ENCODE data around the gene MARS1.
"Not testable (repeated sequence)": the region's sequence is repeated elsewhere in the genome, so short reads cannot be mapped to it uniquely, and the experiment has no call there.

The MARS1 gene

DNA sequence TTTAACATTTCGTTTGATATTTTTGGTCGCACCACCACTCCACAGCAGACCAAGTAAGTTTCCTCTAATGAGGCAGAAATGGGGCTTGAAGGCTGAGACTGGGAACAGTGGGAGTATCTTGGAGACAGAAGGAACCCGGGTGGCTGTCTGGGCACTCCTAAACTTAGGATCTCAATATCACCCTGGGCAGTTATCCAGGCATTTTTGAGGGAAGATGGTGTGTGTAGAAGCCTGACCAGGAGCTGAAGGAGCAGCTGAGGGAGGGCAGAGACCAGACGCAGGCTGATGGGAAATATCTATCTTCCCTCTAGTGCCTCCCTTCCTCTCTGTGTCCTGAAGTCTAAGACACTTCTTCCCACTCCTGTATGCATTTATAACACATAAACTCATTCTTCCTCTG lies 10.7 kb downstream of the MARS1 start:
- H4K20me1 ChIP-seq, result peaks cover 23% of the 10 kb centered on the region; the same call in 1 of the 2 replicates

DNA sequence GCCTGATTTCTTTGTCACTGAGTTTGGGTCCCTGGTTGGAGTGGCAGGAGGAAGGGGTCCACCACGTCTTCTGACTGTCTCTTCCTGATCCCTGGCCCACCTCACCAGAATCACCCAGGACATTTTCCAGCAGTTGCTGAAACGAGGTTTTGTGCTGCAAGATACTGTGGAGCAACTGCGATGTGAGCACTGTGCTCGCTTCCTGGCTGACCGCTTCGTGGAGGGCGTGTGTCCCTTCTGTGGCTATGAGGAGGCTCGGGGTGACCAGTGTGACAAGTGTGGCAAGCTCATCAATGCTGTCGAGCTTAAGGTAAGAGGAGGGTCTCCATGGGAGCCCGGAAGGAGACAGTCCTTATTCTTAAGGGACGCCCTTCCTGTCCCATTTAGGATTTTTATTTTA lies 12.3 kb downstream of the MARS1 start:
- H3K36me3 ChIP-seq, result peaks cover 99% of the 10 kb centered on the region
- peaks cover 31% of the 10 kb centered on the region; the same call in 1 of the 2 replicates for H4K20me1 ChIP-seq
- no peak overlapping the region for H3K9ac ChIP-seq
- H3K27ac ChIP-seq, result no peak overlapping the region
- H3K9me3 ChIP-seq, result no peaks in the 10 kb centered on the region
- no peaks in the 10 kb centered on the region for H3K27me3 ChIP-seq
- no peaks in the 10 kb centered on the region for H3K4me1 ChIP-seq
- TF ChIP-seq Cebpa-rat (IDR thresholded peaks at IDR 0.05), result no peak
- no peak overlapping the region for H3K4me2 ChIP-seq
- H3K4me3 ChIP-seq, result no peak overlapping the region

More for the DNA sequence above, 10.7 kb downstream of the MARS1 start:
- peaks cover 92% of the 10 kb centered on the region for H3K36me3 ChIP-seq
- H3K4me3 ChIP-seq, result no peak overlapping the region
- H3K4me1 ChIP-seq, result no peaks in the 10 kb centered on the region
- H3K9ac ChIP-seq, result no peak overlapping the region
- TF ChIP-seq Cebpa-rat (IDR thresholded peaks at IDR 0.05), result no peak
- H3K4me2 ChIP-seq, result no peak overlapping the region
- no peak overlapping the region for H3K27ac ChIP-seq
- no peaks in the 10 kb centered on the region for H3K27me3 ChIP-seq
- no peaks in the 10 kb centered on the region for H3K9me3 ChIP-seq

DNA sequence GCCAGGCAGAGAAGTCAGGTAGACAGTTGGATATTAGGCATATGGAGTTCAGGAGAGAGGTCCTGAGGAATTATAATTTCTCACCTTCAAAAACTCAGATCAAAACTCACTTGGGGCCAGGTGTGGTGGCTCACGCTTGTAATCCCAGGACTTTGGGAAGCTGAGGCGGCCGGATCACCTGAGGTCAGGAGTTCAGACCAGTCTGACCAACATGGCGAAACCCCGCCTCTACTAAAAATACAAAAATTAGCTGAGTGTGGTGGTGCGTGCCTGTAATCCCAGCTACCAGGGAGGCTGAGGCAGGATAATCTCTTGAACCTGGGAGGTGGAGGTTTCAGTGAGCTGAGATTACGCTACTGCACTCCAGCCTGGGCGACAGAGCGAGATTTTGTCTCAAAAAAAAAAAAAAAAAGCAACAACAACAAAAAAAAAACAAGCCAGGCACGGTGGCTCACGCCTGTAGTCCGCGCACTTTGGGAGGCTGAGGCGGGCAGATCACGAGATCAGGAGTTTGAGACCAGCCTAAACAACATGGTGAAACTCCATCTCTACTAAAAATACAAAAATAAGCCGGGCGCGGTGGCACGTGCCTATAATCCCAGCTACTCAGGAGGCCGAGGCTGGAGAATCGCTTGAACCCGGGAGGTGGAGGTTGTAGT lies 14.6 kb downstream of the MARS1 start:
- not testable (repeated sequence) for H3K9me3 ChIP-seq, H3K4me1 ChIP-seq, H3K4me3 ChIP-seq, H3K27me3 ChIP-seq, H3K4me2 ChIP-seq, H3K27ac ChIP-seq, H3K9ac ChIP-seq
- Histone ChIP-seq H3K36me3 (peaks cover 91% of the 10 kb centered on the region), H4K20me1 (peaks cover 37% of the 10 kb centered on the region; the same call in 1 of the 2 replicates)

DNA sequence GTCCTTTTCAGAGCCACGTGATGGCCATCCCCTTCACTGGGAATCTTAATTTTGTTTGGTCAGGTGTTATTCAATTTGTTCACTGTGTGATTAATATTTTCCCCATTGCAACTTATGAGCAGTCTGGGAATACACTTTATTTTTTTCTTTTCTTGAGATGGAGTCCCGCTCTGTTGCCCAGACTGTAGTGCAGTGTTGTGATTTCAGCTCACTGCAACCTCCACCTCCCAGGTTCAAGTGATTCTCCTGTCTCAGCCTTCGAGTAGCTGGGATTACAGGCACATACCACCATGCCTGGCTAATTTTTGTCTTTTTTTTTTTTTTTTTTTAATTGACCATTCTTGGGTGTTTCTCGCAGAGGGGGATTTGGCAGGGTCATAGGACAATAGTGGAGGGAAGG lies 18.7 kb downstream of the MARS1 start:
- not testable (repeated sequence) for H3K27me3 ChIP-seq, H3K9ac ChIP-seq, H3K27ac ChIP-seq, H3K4me3 ChIP-seq, H3K4me2 ChIP-seq, H3K9me3 ChIP-seq, H3K4me1 ChIP-seq
- Histone ChIP-seq H3K36me3 (peaks cover 91% of the 10 kb centered on the region), H4K20me1 (peaks cover 42% of the 10 kb centered on the region; the same call in 1 of the 2 replicates)

DNA sequence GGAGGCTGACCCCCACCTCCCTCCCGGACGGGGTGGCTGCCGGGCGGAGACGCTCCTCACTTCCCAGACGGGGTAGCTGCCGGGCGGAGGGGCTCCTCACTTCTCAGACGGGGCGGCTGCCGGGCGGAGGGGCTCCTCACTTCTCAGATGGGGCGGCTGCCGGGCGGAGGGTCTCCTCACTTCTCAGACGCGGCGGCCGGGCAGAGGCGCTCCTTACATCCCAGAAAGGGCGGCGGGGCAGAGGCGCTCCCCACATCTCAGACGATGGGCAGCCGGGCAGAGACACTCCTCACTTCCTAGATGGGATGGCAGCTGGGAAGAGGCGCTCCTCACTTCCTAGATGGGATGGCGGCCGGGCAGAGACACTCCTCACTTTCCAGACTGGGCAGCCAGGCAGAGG lies 19.9 kb downstream of the MARS1 start:
- H3K4me1 ChIP-seq, H3K27me3 ChIP-seq, H3K9ac ChIP-seq, H3K27ac ChIP-seq, H3K9me3 ChIP-seq, H3K4me3 ChIP-seq, H3K4me2 ChIP-seq: not testable (repeated sequence)
- Histone ChIP-seq H4K20me1 (peaks cover 53% of the 10 kb centered on the region; the same call in 1 of the 2 replicates), H3K36me3 (peaks cover 91% of the 10 kb centered on the region)

DNA sequence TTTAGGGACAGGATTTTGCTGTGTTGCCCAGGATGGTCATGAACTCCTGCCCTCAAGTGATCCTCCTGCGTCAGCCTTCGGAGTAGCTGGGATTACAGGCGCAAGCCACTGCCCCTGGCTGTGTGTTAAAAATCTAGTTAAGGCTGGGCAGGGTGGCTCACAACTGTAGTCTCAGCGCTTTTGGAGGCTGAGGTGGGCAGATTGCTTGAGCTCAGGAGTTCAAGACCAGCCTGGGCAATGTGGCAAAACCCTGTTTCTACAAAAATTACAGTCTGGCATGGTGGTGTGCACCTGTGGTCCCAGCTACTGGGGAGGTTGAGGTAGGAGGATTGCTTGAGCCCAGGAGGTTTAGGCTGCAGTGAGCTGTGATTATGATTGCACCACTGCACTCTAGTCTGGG lies 23.3 kb downstream of the MARS1 start:
- H3K36me3 ChIP-seq, result peaks cover 91% of the 10 kb centered on the region

DNA sequence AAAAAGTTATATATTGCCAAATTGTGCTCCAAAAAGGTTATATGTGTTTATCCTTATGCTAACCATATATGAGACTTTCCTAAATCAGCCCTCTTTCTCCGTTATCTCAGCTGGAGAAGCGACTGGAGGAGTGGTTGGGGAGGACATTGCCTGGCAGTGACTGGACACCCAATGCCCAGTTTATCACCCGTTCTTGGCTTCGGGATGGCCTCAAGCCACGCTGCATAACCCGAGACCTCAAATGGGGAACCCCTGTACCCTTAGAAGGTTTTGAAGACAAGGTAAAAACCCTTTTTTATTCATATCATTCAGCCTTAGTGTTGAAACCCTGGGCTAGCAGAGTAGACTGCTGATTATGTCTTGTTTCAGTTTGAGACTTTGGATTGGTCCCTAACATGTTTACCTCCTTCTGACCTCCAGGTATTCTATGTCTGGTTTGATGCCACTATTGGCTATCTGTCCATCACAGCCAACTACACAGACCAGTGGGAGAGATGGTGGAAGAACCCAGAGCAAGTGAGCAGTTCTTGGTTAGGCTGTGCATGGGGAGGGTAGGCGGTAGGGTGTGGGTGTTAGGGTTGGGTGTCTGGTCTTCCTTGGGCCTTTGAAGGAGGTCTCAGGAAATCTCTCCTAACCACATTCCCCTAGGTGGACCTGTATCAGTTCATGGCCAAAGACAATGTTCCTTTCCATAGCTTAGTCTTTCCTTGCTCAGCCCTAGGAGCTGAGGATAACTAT lies 23.9 kb downstream of the MARS1 start:
- Histone ChIP-seq H4K20me1 (peaks cover 65% of the 10 kb centered on the region), H3K27ac (no peak overlapping the region), H3K4me2 (no peak overlapping the region), H3K4me3 (no peak overlapping the region), H3K9ac (no peak overlapping the region), H3K4me1 (0 out of 2 replicates have a peak, but pooled peaks cover 8% of the 10 kb centered on the region), H3K9me3 (no peaks in the 10 kb centered on the region), H3K36me3 (peaks cover 91% of the 10 kb centered on the region), H3K27me3 (no peaks in the 10 kb centered on the region)
- TF ChIP-seq Cebpa-rat (IDR thresholded peaks at IDR 0.05), result no peak

More for the DNA sequence above, 23.3 kb downstream of the MARS1 start:
- H3K9me3 ChIP-seq, result no peaks in the 10 kb centered on the region
- TF ChIP-seq Cebpa-rat (IDR thresholded peaks at IDR 0.05), result no peak
- H3K27ac ChIP-seq, result no peak overlapping the region
- 0 out of 2 replicates have a peak, but pooled peaks cover 8% of the 10 kb centered on the region for H3K4me1 ChIP-seq
- H3K27me3 ChIP-seq, result no peaks in the 10 kb centered on the region
- H3K9ac ChIP-seq, result no peak overlapping the region
- no peak overlapping the region for H3K4me2 ChIP-seq
- H3K4me3 ChIP-seq, result no peak overlapping the region
- peaks cover 61% of the 10 kb centered on the region for H4K20me1 ChIP-seq

DNA sequence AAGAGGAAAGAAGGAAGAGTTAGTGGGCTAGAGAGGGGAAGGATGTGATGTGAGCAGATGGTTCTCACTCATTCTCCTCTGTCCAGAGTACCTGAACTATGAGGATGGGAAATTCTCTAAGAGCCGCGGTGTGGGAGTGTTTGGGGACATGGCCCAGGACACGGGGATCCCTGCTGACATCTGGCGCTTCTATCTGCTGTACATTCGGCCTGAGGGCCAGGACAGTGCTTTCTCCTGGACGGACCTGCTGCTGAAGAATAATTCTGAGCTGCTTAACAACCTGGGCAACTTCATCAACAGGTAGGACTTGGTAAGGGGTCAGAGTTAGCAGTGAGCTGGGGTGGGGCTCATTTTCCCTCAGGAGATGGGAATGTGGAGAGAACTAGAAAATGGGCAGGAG lies 24.8 kb downstream of the MARS1 start:
- peaks cover 12% of the 10 kb centered on the region for H3K4me1 ChIP-seq
- no peak for TF ChIP-seq Cebpa-rat (IDR thresholded peaks at IDR 0.05)
- no peaks in the 10 kb centered on the region for H3K27me3 ChIP-seq
- no peaks in the 10 kb centered on the region for H3K9me3 ChIP-seq
- H3K4me2 ChIP-seq, result no peak overlapping the region
- peaks cover 74% of the 10 kb centered on the region for H4K20me1 ChIP-seq
- H3K36me3 ChIP-seq, result peaks cover 99% of the 10 kb centered on the region
- H3K4me3 ChIP-seq, result no peak overlapping the region
- H3K27ac ChIP-seq, result no peak overlapping the region
- H3K9ac ChIP-seq, result no peak overlapping the region

DNA sequence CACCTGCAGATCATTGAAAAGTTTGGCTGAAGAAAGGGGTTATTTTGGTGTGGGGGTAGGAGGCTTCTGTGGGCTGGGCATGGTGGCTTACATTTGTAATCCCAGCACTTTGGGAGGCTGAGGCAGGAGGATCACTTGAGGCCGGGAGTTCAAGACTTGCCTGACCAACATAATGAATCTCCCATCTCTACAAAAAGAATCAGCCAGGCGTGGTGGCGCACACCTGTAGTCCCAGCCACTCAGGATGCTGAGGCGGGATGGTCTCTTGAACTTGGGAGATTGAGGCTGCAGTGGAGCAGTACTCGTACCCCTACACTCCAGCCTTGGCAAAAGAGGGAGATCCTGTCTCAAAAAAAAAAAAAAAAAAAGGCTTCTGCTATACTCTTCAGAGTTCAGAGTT lies 25.4 kb downstream of the MARS1 start:
- H3K4me1 ChIP-seq, result peaks cover 18% of the 10 kb centered on the region
- H3K9me3 ChIP-seq, result no peaks in the 10 kb centered on the region
- TF ChIP-seq Cebpa-rat (IDR thresholded peaks at IDR 0.05), result no peak
- H3K9ac ChIP-seq, result no peak overlapping the region
- H3K4me3 ChIP-seq, result no peak overlapping the region
- no peak overlapping the region for H3K4me2 ChIP-seq
- H4K20me1 ChIP-seq, result peaks cover 80% of the 10 kb centered on the region
- peaks cover 100% of the 10 kb centered on the region for H3K36me3 ChIP-seq
- H3K27ac ChIP-seq, result no peak overlapping the region
- H3K27me3 ChIP-seq, result no peaks in the 10 kb centered on the region

DNA sequence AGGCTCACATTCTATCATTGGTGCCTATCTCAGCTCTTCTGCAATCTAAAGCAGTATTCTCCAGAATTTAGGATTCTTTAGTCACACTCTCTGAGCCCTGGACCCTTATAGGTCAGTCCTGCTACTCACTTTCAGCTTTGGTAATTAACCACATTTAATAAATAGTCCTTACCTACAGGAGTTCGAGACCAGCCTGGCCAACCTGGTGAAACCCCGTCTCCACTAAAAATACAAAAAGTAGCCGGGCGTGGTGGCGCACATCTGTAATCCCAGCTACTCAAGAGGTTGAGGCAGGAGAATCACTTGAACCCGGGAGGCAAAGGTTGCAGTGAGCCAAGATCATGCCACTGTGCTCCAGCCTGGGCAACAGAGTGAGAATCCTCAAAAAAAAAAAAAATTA lies 25.8 kb downstream of the MARS1 start:
- not testable (repeated sequence) for H3K4me2 ChIP-seq, H3K4me3 ChIP-seq, H3K27ac ChIP-seq, H3K9me3 ChIP-seq, H3K27me3 ChIP-seq, H3K9ac ChIP-seq
- Histone ChIP-seq H3K36me3 (peaks cover 100% of the 10 kb centered on the region), H4K20me1 (peaks cover 84% of the 10 kb centered on the region), H3K4me1 (peaks cover 22% of the 10 kb centered on the region)

DNA sequence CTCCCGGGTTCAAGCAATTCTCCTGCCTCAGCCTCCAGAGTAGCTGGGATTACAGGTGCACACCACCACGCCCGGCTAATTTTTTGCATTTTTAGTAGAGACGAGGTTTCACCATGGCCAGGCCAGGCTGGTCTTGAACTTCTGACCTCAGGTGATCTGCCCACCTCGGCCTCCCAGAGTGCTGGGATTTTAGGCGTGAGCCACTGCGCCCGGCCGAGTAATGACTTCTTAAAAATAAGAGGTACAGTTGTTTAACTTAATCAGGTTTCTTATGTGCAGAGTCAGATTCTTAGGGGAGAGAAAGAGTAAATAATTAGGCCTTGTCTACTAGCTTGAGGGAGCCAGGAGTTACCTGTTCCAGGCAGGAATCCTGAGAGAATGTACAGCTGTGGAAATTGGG lies 26.4 kb downstream of the MARS1 start:
- H3K9ac ChIP-seq, H3K4me2 ChIP-seq, H3K27ac ChIP-seq, H3K4me3 ChIP-seq, H3K27me3 ChIP-seq, H3K9me3 ChIP-seq: not testable (repeated sequence)
- Histone ChIP-seq H3K36me3 (peaks cover 100% of the 10 kb centered on the region), H4K20me1 (peaks cover 90% of the 10 kb centered on the region), H3K4me1 (peaks cover 28% of the 10 kb centered on the region)

Data from BLaER1 (cell line).